MCF 10A (cell line): ENCODE measurements around the gene TFEC. TPM values are rescaled to one million over a fixed set of nuclear protein-coding genes. Genes with fewer than 3 reads are reported as not detected.

Experiments
- BruUV-seq: library from RNA; stranded (reverse); fragments of 400-500 nt; replicated peaks from 2 replicates; lab custom pipeline; 2021; lab: Mats Ljungman, UMichigan
- CTCF ChIA-PET: fragments of 300-600 bp; sonication (Branson Sonifier 250); formaldehyde crosslinking; extraction: SDS; loops from one replicate; lab custom pipeline; 2021; ENCODE audit warnings: antibody characterized with exemption, inconsistent platforms; lab: Yijun Ruan, JAX
- POLR2A ChIA-PET: fragments of 300-600, 350-650 bp; sonication (Branson Sonifier 250); formaldehyde crosslinking; extraction: SDS; loops from one replicate; lab custom pipeline; 2020; ENCODE audit warnings: antibody characterized with exemption, inconsistent platforms; lab: Yijun Ruan, JAX
- DNase-seq: peaks from one replicate; pipeline ENCODE4 v3.0.0-alpha.2; 2018; ENCODE audit not compliant: unreplicated experiment
- H3K27ac Mint-ChIP-seq: one replicate; pipeline ENCODE4 v1.8.0; 2022; ENCODE audit warnings: mild to moderate bottlenecking, low read depth, mixed read lengths; ENCODE audit not compliant: unreplicated experiment
- H3K27me3 Mint-ChIP-seq: one replicate; pipeline ENCODE4 v1.8.0; 2022; ENCODE audit warnings: mixed read lengths; ENCODE audit not compliant: insufficient read depth, unreplicated experiment
- H3K36me3 Mint-ChIP-seq: one replicate; pipeline ENCODE4 v1.8.0; 2022; ENCODE audit warnings: mild to moderate bottlenecking, moderate library complexity, mixed read lengths; ENCODE audit not compliant: insufficient read depth, unreplicated experiment
- H3K4me1 Mint-ChIP-seq: one replicate; pipeline ENCODE4 v1.8.0; 2022; ENCODE audit warnings: mixed read lengths; ENCODE audit not compliant: insufficient read depth, unreplicated experiment
- H3K4me3 Mint-ChIP-seq: one replicate; pipeline ENCODE4 v1.8.0; 2022; ENCODE audit warnings: mild to moderate bottlenecking, moderate library complexity, mixed read lengths; ENCODE audit not compliant: unreplicated experiment
- H3K9me3 Mint-ChIP-seq: one replicate; pipeline ENCODE4 v1.8.0; 2022; ENCODE audit warnings: mixed read lengths; ENCODE audit not compliant: unreplicated experiment
- CTCF ChIP-seq: fragments of 200-600 bp; IDR thresholded peaks from one replicate; pipeline ENCODE4 v1.8.0; 2022; ENCODE audit warnings: antibody characterized with exemption, mild to moderate bottlenecking; ENCODE audit not compliant: unreplicated experiment
- intact Hi-C: fragments of 100-400 bp; cut with micrococcal nuclease; formaldehyde crosslinking; loops from 2 replicates; pipeline ENCODE4 v1.14.1; 2022
- total RNA-seq: library from RNA; stranded (reverse); gene quantifications from 2 replicates; pipeline ENCODE4 v1.2.3, GENCODE V29; 2022

TFEC gene
- total RNA-seq, 1 experiment from 2014 or later: not detected

DNA sequence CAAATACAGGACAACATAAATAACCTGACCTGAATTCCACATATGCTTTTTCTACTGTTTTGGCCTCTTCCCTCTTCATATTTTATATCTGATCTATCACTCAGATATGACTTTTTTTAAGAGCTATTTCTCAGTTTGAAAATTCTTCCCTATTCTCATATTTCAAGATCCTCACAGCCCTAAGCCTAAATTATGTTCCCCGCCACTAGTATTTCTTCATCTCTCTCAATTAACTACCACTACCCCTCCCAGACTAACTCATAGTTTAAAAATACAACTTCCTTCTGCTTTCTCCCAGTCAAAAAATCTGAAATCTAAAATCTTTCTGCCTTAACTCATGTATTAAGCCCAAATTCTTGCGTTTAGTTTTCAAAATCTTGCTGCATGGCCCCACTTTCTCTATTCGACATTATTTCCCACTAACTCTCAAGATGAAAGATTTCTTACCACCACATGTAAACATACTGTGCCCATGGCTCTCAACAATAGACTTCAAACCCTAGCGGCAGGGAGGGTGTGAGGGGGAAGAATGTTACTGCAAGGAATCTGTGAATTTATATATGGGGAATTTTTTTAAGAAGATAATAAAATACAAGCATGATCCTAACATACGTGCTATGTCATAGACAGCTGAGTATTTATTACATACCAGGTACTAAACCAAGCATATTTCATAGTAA lies 64.6 kb downstream of the TFEC start:
- CTCF ChIA-PET: interaction anchor here (0.7 kb wide), 1 partner anchor 27 kb away, joined by 5 read pairs; no protein-coding TSS in a partner anchor
- DNase-seq: no peak
- Mint-ChIP-seq H3K27ac (no peak overlapping the region), H3K4me3 (no peak overlapping the region), H3K4me1 (no peaks in the 10 kb centered on the region), H3K9me3 (no peaks in the 10 kb centered on the region), H3K36me3 (no peaks in the 10 kb centered on the region), H3K27me3 (peaks cover 85% of the 10 kb centered on the region)
- BruUV-seq: no TSS peak
- intact Hi-C loops: no loop called here
- TF ChIP-seq CTCF: no peak
- POLR2A ChIA-PET: no interaction called here

GRCh38 chr7:115965236-115965635 lies 65.3 kb downstream of the TFEC start:
- no peak for TF ChIP-seq CTCF
- no TSS peak for BruUV-seq
- ChIA-PET CTCF (interaction anchor here (0.7 kb wide), 1 partner anchor 27 kb away, joined by 5 read pairs; no protein-coding TSS in a partner anchor), POLR2A (no interaction called here)
- intact Hi-C loops: no loop called here
- Mint-ChIP-seq H3K4me1 (no peaks in the 10 kb centered on the region), H3K9me3 (no peaks in the 10 kb centered on the region), H3K36me3 (no peaks in the 10 kb centered on the region), H3K4me3 (no peak overlapping the region), H3K27me3 (peaks cover 85% of the 10 kb centered on the region), H3K27ac (no peak overlapping the region)
- no peak for DNase-seq

DNA sequence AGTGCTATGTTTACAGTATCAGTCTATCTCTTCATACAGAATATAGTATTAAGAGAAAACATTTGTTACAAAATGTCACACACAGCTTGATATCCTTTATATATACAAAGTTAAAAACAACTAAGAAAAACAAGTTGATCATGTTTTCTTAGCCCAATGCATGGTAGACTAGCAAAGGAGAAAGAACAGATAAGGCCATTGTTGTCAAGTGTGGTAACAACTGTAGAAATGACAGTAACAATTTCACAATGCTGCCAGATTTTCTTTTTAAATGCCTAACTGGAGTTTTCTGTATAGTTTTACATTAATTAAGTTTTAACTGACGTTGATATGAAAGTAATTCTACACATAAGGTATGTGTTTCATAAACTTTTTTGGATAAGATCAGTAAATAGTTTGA lies 65.8 kb downstream of the TFEC start:
- TF ChIP-seq CTCF: no peak
- H3K36me3 Mint-ChIP-seq: no peaks in the 10 kb centered on the region
- H3K9me3 Mint-ChIP-seq: peaks cover 1% of the 10 kb centered on the region
- no peak for DNase-seq
- ChIA-PET POLR2A (no interaction called here), CTCF (no interaction called here)
- no TSS peak for BruUV-seq
- no peak overlapping the region for H3K27ac Mint-ChIP-seq
- H3K4me1 Mint-ChIP-seq: no peaks in the 10 kb centered on the region
- H3K4me3 Mint-ChIP-seq: no peak overlapping the region
- H3K27me3 Mint-ChIP-seq: peaks cover 85% of the 10 kb centered on the region
- intact Hi-C loops: no loop called here

- ChIA-PET POLR2A (no interaction called here), CTCF (no interaction called here)
- Mint-ChIP-seq H3K9me3 (peaks cover 7% of the 10 kb centered on the region), H3K27me3 (peaks cover 90% of the 10 kb centered on the region), H3K4me3 (no peak overlapping the region), H3K36me3 (no peaks in the 10 kb centered on the region), H3K27ac (no peak overlapping the region), H3K4me1 (no peaks in the 10 kb centered on the region)
- no peak for TF ChIP-seq CTCF
- no TSS peak for BruUV-seq
- DNase-seq: no peak
- intact Hi-C loops: no loop called here
Measured at GRCh38 chr7:115962340-115962739, 68.2 kb downstream of the TFEC start.
